Kidney (tissue), 14 donors: ENCODE measurements around the gene CFAP74. TPM values are rescaled to one million over a fixed set of nuclear protein-coding genes. Genes with fewer than 3 reads are reported as not detected.

Experiments used
- DNase-seq, 5 donors: peaks; one replicate each; pipeline ENCODE4 v3.0.0-alpha.2; 2013 to 2020
- FAIRE-seq: peaks from 2 replicates; lab custom pipeline; 2012; peaks lifted over from hg19 to GRCh38; lab: Jason Lieb, UNC
- H3K27ac ChIP-seq, 2 donors: one replicate each; pipeline ENCODE4 v1.7.0; 2013; ENCODE audit warnings: low read depth in 2 of 2, low read length in 2 of 2, inconsistent platforms in 1 of 2
- H3K27me3 ChIP-seq: one replicate; pipeline ENCODE4 v1.7.1; 2013; ENCODE audit warnings: low read length, inconsistent platforms; ENCODE audit not compliant: control insufficient read depth, insufficient read depth
- H3K36me3 ChIP-seq, 3 donors: one replicate each; pipeline versions ENCODE4 v1.7.0 to v1.7.1; 2013; ENCODE audit warnings: low read length in 3 of 3, control low read depth in 1 of 3, inconsistent platforms in 1 of 3; ENCODE audit not compliant: insufficient read depth in 3 of 3, control insufficient read depth in 2 of 3
- H3K4me1 ChIP-seq, 3 donors: one replicate each; pipeline versions ENCODE4 v1.7.0 to v1.7.1; 2013; ENCODE audit warnings: low read length in 3 of 3, inconsistent platforms in 1 of 3, low read depth in 1 of 3; ENCODE audit not compliant: control insufficient read depth in 2 of 3, insufficient read depth in 2 of 3
- H3K4me3 ChIP-seq, 3 donors: one replicate each; pipeline versions ENCODE4 v1.7.0 to v1.8.1; 2013; ENCODE audit warnings: low read length in 3 of 3, control low read depth in 1 of 3, inconsistent platforms in 1 of 3
- H3K9ac ChIP-seq, 3 donors: one replicate each; pipeline versions ENCODE4 v1.7.0 to v1.7.1; 2013; ENCODE audit warnings: low read length in 3 of 3, control low read depth in 1 of 3, inconsistent platforms in 1 of 3
- H3K9me3 ChIP-seq, 3 donors: one replicate each; pipeline versions ENCODE4 v1.7.0 to v1.7.1; 2013; ENCODE audit warnings: low read length in 3 of 3, control low read depth in 1 of 3, inconsistent platforms in 1 of 3; ENCODE audit not compliant: control insufficient read depth in 2 of 3, insufficient read depth in 1 of 3
- intact Hi-C: fragments of 100-400 bp; cut with DNase I; formaldehyde crosslinking; loops from one replicate; pipeline ENCODE4 v1.11.1; 2022
- polyA plus RNA-seq: library from polyadenylated mRNA; stranded (reverse); fragments of 350-450 nt; fragmentation: Illumina TruSeq; extraction: RNeasy Lipid Tissue Mini Kit (QIAGEN cat#74804); gene quantifications from one replicate; pipeline ENCODE4 v1.2.3, GENCODE V29; 2014; ENCODE audit warnings: low read depth, low replicate concordance; ENCODE audit not compliant: insufficient read depth
- total RNA-seq: library from RNA; stranded (reverse); fragmentation: NEBNext Ultra II Directional; extraction: Animal tissue kit (Norgen Biotek cat#: 25700); gene quantifications from one replicate; pipeline ENCODE4 v1.2.1, GENCODE V29; 2021
- TF ChIP-seq, protein P1 (sequence below): IDR thresholded peaks from 3 replicates; pipeline ENCODE4 v1.5.1; 2012; ENCODE audit warnings: mild to moderate bottlenecking, moderate library complexity, borderline replicate concordance; ENCODE audit not compliant: insufficient read depth; ENCODE audit errors: extremely low read depth
- donor health status: control.
- donor health status: control.
- donor health status: control.
- donor health status: control.
- donor health status: control.
- donor health status: DM: yes; HTN: yes; CAD: no.
- donor health status: Normal renal cell carcinoma (clear cell type).

The CFAP74 gene
- total and polyA plus RNA-seq, 2 donors from 2014 or later, result not detected

DNA sequence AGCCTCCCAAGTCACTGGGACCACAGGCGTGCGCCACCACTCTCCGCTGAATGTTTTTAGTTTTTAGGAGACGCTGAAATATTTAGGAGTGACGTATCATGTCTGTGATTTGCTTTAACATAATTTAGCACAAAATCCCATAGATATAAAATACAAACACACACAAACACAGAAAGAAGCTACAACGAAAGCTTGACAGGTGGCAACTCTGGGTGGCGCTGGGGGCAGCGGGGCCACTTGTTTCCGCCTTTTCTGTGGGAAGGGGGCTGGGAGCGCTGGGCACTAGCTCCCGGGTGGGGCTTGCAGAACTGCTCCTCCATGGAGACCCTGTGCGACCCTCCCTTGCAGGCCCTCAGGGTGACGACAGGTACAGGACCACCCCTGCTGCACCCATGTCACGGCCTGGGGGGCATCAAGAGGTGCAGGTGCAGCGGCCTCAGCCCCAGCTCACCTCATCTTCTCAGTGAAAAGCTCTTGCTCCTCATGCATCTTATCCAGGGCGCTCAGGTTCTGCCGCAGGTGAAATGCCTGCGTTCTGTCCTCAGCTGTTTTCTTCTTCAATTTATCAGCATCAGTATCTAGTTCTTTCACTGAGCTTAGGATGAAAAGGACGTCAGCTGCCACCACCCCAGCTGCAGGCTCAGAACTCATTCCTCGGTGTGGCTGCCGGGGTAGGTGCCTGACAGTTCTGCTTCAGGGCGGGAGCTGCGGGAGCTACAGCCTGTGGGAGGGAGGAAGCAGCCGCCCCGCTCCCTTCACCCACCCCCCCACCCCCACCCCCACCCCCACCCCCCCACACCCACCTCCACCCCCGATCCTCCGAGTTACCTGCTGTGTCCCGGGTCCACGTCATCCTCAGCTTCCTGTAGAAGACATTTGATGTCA, 15.3 kb downstream of the CFAP74 start:
- intact Hi-C loops, result no loop called here
- TF ChIP-seq, protein P1, sequence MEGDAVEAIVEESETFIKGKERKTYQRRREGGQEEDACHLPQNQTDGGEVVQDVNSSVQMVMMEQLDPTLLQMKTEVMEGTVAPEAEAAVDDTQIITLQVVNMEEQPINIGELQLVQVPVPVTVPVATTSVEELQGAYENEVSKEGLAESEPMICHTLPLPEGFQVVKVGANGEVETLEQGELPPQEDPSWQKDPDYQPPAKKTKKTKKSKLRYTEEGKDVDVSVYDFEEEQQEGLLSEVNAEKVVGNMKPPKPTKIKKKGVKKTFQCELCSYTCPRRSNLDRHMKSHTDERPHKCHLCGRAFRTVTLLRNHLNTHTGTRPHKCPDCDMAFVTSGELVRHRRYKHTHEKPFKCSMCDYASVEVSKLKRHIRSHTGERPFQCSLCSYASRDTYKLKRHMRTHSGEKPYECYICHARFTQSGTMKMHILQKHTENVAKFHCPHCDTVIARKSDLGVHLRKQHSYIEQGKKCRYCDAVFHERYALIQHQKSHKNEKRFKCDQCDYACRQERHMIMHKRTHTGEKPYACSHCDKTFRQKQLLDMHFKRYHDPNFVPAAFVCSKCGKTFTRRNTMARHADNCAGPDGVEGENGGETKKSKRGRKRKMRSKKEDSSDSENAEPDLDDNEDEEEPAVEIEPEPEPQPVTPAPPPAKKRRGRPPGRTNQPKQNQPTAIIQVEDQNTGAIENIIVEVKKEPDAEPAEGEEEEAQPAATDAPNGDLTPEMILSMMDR, result no peak
- Histone ChIP-seq H3K4me1 (peaks cover 0 to 6% (median 2%) of the 10 kb centered on the region in 3 donors), H3K36me3 (no peaks in the 10 kb centered on the region), H3K27me3 (no peaks in the 10 kb centered on the region), H3K9me3 (no peaks in the 10 kb centered on the region), H3K9ac (no peak overlapping the region), H3K27ac (no peak overlapping the region), H3K4me3 (no peak overlapping the region)
- FAIRE-seq, result no peak
- DNase-seq, result no peak

DNA sequence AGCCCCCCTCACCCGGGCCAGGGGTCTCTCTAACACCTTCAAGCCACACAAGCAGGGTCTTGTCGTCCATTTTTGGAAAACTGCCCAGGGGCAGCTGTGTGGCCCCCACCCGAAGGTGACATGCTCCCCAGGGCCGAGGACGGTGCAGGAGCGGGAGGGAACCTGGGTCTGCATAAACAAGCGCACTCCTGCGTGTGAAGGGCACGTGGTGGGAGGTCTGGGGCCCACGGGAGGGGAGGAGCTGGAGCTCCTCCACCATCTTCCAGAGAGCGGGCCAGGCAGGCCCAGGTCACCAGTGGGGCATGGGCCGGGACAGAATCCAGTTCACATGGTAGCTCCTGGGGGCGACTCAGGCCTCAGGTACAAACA, 16.5 kb downstream of the CFAP74 start:
- FAIRE-seq (no peak), DNase-seq (no peak)
- H3K27me3 ChIP-seq, result no peaks in the 10 kb centered on the region
- no peaks in the 10 kb centered on the region for H3K36me3 ChIP-seq
- TF ChIP-seq, protein P1, result no peak
- no peak overlapping the region for H3K9ac ChIP-seq
- H3K4me1 ChIP-seq, result peaks cover 0 to 6% (median 2%) of the 10 kb centered on the region in 3 donors
- no peak overlapping the region for H3K27ac ChIP-seq
- intact Hi-C loops, result no loop called here
- no peak overlapping the region for H3K4me3 ChIP-seq
- no peaks in the 10 kb centered on the region for H3K9me3 ChIP-seq

DNA sequence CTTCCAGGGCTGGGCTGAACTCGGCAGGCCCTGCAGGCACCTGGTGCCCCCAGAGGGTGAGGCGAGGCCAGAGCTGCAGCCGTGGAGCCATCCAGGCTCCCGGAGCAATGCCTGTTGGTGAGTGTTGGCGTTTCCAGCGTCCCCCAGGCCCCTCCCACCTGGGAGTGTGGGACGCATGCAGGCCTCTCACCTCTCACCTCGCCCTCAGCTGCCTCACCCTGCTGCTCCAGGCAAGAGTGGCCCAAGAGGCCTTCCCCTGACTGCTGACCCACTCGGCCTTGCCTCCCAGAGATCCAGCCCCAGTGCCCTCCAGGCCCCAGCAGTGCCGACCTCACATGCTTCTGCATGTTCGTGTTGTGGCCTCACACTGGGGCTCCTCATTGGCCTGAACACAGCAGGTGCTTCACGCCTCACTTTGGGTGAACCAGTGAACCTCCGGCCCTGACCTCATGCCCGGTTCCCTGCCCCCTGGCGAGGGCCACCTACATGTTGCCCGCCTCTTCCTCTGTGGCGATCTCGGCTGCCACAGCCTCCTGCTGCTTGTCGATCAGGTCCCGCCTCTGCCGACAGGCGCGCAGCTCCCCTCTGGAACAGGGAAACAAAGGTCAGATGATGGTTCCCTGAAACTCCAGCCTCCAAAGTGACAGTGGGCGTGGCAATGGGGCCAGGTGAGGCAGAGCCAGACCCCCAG, 17.0 kb downstream of the CFAP74 start:
- Histone ChIP-seq H3K36me3 (no peaks in the 10 kb centered on the region), H3K4me1 (peaks cover 0 to 6% (median 2%) of the 10 kb centered on the region in 3 donors), H3K4me3 (no peak overlapping the region), H3K9me3 (no peaks in the 10 kb centered on the region), H3K27ac (no peak overlapping the region), H3K27me3 (no peaks in the 10 kb centered on the region), H3K9ac (no peak overlapping the region)
- FAIRE-seq (no peak), DNase-seq (no peak)
- TF ChIP-seq, protein P1, result no peak
- intact Hi-C loops, result no loop called here
